GM06990 (cell line): ENCODE results near the gene RFX4.

Experiments
- DNase-seq: peaks from one replicate; pipeline ENCODE4 v3.0.0-alpha.2; 2011; ENCODE audit not compliant: insufficient read length; ENCODE audit errors: extremely low read depth
- H3K27me3 ChIP-seq: replicated peaks from 2 replicates; pipeline ENCODE4 v1.6.0; 2011; ENCODE audit warnings: low read length; ENCODE audit not compliant: control insufficient read depth, insufficient read depth
- H3K36me3 ChIP-seq: 2 replicates; pipeline ENCODE4 v1.5.1; 2011; ENCODE audit warnings: low read length; ENCODE audit not compliant: control insufficient read depth, insufficient read depth
- H3K4me3 ChIP-seq: replicated peaks from 2 replicates; pipeline ENCODE4 v1.5.1; 2011; ENCODE audit warnings: low read depth, mild to moderate bottlenecking, control low read depth, low read length
- TF ChIP-seq, protein P1 (sequence below): IDR thresholded peaks from 2 replicates; pipeline ENCODE4 v1.5.1; 2011; ENCODE audit warnings: low read length, control low read depth, mild to moderate bottlenecking, inconsistent platforms; ENCODE audit not compliant: insufficient read depth, poor library complexity, severe bottlenecking

Gene RFX4

DNA sequence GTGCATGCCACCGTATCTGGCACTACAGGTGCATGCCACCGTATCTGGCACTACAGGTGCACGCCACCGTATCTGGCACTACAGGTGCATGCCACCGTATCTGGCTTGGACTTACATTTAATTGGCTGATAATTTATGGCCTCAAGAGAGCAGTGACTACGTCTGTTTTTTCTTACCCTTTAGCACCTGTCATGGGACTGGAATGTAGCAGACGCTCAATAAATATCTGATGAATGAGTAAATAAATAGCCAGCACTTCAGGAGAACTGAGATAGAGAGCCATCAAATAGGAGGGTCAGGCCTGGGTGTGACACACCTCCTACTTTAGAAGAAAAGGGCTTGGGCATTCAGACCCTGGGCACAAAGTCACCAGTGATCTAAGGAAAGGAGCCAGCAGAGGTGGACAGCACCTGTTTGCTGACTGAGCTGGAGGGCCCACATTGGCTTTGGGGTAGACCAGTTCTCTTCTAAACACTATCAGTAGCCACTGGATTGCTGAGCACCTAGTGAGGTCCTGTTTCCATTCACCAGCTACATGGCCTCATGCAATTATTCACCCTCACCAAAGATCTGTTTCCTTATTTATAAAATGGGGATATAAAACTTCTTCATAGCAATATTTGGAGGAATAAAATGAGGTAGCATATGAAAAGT, 50.1 kb downstream of the RFX4 start:
- no peaks in the 10 kb centered on the region; the same call in 1 of the 2 replicates for H3K27me3 ChIP-seq
- TF ChIP-seq, protein P1, sequence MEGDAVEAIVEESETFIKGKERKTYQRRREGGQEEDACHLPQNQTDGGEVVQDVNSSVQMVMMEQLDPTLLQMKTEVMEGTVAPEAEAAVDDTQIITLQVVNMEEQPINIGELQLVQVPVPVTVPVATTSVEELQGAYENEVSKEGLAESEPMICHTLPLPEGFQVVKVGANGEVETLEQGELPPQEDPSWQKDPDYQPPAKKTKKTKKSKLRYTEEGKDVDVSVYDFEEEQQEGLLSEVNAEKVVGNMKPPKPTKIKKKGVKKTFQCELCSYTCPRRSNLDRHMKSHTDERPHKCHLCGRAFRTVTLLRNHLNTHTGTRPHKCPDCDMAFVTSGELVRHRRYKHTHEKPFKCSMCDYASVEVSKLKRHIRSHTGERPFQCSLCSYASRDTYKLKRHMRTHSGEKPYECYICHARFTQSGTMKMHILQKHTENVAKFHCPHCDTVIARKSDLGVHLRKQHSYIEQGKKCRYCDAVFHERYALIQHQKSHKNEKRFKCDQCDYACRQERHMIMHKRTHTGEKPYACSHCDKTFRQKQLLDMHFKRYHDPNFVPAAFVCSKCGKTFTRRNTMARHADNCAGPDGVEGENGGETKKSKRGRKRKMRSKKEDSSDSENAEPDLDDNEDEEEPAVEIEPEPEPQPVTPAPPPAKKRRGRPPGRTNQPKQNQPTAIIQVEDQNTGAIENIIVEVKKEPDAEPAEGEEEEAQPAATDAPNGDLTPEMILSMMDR, result no peak
- H3K36me3 ChIP-seq, result no peaks in the 10 kb centered on the region
- DNase-seq, result no peak
- no peak overlapping the region for H3K4me3 ChIP-seq

DNA sequence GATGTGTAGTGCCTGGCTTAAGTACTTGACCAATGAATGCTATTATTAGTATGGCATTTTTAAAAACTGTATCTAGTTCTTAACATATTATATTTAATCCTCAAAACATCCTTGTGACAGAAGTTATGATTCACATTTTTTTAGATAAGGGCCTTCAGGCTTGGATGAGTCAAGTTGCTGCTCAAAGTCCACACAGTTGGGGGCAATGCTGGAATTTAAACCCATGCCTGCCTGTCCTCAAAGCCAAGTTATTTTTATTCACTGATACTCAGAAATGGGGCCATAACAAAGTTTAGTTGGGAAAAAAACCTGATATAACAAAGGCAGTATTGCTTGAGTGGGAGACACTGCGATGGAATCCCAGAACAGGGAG, 50.6 kb downstream of the RFX4 start:
- TF ChIP-seq, protein P1, result no peak
- no peak for DNase-seq
- H3K27me3 ChIP-seq, result no peaks in the 10 kb centered on the region; the same call in 1 of the 2 replicates
- H3K4me3 ChIP-seq, result no peak overlapping the region
- H3K36me3 ChIP-seq, result no peaks in the 10 kb centered on the region

DNA sequence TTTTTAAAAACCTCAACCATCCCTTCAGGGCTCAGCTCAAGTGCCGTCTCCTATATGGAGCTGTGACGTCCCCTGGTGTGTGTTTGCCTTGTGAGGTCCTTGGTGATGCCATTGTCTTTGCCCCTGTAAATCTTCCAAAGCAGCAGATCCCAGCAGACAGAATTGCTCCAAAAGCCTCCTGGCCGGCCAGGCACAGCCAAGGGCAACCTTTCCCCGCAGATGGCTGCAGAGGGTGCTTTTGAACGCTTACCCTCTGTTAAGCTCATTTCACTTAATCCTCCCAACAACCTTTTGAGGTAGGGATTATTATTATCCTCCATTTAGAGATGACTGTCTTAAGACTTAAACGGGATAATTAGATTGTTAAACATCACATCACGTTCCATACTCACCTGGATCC, 51.4 kb downstream of the RFX4 start:
- TF ChIP-seq, protein P1, result no peak
- DNase-seq, result no peak

DNA sequence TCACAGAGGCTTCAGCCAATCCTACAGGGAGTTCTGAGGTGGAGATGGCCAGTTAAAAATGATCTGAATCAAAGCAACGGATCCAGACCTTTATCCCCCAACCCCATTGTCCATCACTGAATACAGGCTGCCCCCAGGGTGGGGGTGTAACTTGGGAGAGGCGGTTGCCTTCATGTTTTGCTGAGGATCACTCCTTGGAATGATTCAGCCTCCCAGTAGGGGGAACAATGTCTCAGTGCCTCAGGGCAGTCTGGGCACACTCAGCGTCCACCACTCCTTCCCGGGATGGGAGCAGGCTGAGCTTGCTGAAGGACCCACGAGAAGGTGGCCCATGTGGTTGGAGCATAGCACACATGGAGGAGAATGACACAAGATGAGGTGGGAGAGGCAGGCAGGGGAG, 60.2 kb downstream of the RFX4 start:
- DNase-seq, result no peak
- TF ChIP-seq, protein P1, result no peak
- no peaks in the 10 kb centered on the region for H3K27me3 ChIP-seq
- no peak overlapping the region for H3K4me3 ChIP-seq
- no peaks in the 10 kb centered on the region for H3K36me3 ChIP-seq

More for the DNA sequence above, 51.4 kb downstream of the RFX4 start:
- Histone ChIP-seq H3K36me3 (no peaks in the 10 kb centered on the region), H3K27me3 (no peaks in the 10 kb centered on the region; the same call in 1 of the 2 replicates), H3K4me3 (no peak overlapping the region)

DNA sequence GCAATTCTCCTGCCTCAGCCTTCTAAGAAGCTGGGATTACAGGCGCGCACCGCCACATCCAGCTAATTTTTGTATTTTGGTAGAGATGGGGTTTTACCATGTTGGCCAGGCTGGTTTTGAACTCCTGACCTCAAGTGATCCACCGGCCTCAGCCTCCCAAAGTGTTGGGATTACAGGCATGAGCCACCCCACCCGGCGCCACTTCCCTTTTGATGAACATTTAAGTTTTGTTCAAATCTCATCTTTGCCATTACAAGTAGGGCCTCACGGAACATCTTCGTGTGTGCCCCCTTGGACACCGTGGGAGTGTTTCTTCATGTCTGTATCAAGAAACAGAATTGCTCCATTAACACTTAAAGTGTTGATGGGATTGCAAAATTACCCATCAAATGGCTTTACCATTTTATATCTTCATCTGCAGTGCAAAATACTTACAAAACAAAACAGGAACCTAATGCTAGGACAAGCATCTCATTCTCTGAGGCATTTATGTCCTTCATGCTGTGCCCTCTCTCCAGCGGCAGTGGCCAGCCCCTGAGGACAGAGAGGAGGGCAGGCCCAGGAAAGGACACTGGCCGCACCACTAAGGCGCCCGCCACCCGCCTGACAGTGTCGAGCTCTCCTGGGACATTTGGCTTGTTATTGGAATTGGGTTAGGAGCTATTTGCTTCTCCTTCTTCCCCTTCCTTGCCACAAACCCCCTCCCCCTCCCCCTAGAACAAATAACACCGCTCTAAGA, 61.7 kb downstream of the RFX4 start:
- Histone ChIP-seq H3K4me3 (no peak overlapping the region), H3K36me3 (no peaks in the 10 kb centered on the region), H3K27me3 (no peaks in the 10 kb centered on the region)
- TF ChIP-seq, protein P1, result no peak
- DNase-seq, result no peak
